Activated naive CD8-positive, alpha-beta T cell treated with anti-CD3 and anti-CD28 coated beads, Interleukin-2, amount 50 U/mL, for 16 hours (primary cell): ENCODE results near the gene PLPP3.

Experiments
- DNase-seq: peaks from one replicate; pipeline ENCODE4 v3.0.0-alpha.2; 2020; ENCODE audit warnings: low read depth, low spot score

Gene PLPP3

DNA sequence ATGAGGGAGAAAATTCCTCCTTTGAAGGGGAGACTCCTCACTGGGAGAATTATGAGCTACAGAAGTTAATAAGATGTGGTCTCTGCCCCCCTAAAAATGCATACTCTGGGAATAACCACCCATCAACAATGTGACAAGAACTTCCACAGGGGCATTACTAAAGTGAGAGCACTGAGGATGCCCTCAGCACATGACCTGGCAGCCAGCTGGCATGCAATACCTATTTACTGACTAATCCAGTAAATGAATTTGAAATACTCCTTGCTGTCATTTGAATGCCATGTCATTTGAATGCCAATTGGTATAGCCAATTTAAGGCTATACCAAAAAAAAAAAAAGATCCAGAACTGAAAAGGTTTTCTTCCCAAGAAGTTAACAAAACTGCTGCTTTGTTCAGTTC is 30.8 kb downstream of the PLPP3 start:
- DNase-seq, result no peak

DNA sequence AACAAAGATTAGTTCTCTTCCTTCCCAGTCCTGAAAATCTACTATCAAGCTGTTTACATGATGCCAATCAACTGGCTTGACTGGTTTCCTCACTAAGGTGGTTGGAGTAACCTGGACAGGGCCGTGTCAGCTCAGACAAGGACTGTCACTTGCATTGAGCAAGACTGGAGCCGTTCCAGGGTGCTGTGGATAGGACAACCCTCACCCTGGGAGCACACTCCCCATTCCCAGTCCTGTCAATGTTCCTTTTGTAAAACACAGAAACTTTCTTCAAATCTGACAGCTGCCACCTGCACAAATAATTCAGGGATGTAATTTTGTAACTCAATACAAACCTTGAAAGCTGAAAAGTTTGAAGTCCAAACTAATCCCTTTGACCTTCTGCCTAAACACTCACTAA is 31.4 kb downstream of the PLPP3 start:
- no peak for DNase-seq

DNA sequence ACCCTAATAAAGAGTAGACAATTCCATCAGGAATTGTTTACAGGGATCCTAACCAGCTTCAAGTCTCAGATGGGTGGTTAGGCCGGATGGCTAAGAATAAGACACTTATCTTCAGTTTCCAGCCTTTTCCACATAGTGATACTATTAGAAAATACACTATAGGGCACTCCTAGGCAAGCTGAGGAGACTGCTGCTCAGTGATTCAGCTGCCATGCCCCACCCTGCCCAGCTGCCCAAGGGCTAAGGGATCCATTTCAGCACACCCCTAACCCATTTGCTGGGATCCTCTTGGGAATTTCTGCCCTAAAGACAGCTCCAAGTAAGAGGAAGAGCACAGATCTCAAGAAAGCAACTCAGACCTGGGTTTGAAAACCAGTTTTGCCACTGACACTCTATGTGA is 31.9 kb downstream of the PLPP3 start:
- no peak for DNase-seq

DNA sequence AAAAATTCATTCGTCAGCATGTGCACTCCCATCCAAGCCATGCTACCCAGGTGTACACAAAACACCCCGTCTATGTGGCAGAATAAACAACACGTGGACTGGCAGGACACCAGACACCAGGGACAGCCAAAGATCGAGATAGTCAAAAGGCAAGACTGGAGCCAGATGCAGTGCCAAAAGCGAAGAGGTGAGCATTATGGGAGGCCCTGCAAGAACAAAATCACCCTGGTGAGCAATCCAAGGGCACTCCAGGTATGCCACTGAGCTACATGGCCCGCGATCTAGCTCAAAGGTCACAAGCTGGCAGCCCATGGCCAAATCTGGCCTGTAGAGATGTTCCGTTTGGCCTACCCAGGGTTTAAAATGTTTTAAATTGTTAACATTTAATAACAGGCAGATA is 33.7 kb downstream of the PLPP3 start:
- no peak for DNase-seq

DNA sequence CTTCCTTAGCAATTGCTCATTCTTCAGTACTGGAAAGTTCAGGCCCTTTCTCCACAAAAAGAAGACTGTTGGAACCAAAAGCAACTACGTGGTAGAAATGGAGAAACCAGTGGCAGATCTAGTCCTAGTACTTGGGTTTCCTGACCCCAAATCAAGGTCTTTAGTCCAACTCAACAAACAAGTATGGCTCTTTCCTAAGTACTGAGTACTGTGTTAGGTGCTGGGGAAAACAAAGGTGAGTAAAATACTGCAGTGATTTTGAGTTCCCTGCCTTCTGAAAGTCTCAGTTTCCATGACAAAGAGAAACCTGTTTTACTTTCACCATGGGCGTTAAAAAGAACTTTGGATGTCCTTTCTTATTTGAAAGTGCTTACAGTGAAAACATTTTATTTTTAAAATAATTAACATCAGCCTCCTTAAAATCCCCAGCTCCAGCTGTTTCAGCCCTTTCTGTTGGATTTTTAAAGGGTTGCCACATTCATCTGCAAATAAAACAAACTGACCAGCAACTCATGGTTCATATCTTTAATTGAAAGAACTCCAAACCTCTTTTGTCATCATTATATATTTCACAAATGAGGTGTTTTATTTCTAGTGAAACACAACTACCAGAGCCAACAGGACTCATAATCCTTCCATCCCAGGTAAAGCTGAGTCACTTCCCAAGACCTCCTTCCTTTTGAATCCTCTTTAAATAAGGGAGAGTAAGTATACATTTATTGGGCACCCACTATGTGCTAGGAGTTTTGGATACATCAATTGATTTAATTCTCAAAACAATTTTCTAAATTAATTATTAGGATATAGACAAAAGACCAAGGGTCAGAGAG is 35.4 kb downstream of the PLPP3 start:
- no peak for DNase-seq

DNA sequence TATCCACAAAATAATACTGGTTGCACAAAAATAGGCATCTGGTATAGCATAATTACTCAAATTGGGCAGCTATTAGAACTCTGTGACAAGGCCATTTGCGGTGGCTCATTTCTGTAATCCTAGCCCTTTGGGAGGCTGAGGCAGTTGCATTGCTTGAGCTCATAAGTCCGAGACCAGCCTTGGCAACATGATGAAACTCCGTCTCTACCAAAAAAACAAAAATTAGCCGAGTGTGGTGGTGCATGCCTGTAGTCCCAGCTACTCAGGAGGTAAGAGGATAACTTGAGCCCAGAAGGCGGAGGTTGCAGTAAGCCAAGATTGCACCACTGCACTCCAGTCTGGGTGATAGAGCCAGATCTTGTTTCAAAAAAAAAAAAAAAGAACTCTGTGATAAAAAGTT is 36.7 kb downstream of the PLPP3 start:
- no peak for DNase-seq

DNA sequence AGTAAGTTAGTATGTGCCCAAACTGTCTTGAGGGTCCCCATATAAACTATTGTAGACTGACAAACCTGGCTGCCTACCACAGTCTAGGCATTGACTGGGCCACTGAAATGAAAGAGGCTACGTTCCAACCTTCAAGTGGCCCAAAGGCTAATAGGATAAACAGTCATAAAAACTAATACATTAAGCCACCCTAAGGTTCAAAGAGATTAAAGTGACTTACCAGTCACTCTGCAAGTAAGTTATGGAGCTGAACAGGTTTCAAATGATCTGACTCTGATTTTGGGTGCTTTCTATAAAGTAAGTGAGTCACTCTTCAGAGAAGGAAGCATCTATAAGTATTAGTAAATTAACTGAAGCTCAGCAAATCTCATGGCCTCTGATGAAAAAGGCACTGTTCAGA is 38.0 kb downstream of the PLPP3 start:
- DNase-seq, result no peak

DNA sequence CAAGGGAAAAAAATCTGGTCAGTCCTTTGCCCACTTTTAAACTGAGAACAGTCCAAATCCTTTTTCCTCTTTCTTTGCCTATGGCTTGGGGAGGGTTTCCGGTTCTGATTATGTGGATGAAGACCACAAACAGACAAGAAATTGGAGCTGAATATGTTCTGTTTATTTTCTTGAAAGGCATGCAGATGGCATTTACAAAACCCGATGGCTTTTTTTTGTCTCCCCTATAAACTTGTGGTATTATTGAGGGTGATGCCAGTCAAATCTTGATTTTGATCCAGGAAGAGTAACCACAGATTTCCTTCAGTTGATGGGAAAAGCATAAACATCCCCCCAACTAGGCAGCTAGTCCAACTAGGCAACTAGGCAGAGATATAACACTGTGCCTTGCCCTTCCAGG is 38.9 kb downstream of the PLPP3 start:
- no peak for DNase-seq

DNA sequence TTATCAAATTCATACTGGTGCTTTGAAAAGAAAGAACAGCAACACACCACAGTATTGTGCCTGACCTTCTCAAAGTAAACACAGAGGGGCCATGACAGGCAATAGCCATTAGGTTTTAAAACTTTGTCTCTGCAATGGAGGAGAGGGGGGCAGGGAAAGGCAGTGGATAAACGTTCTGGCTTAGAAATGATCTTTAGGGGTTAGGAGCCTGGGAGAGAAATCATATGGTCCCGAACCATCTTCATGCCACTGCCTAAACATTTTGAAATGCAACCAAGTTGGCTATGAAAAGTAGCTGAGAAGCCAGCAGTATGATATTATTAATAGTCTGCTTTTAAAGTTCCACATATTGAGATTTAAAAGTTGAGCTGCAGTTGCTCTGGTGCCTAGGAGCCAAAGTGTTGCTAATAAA is 39.8 kb downstream of the PLPP3 start:
- no peak for DNase-seq

DNA sequence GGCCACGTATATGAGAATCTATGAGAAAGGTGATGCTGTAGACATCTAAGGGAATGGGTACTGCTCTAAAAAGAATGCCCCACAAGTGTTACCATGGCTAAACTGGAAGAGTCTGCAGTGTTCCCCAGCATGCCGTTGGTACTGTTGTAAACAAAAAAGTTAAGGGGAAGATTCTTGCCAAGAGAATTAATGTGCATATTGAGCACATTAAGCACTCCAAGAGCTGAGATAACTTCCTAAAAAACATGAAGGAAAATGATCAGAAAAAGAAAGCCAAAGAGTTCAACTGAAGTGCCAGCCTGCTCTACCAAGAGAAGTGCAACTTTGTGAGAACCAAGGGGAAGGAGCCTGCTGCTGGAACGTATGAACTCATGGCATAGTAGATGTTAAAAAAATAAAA is 40.8 kb downstream of the PLPP3 start:
- DNase-seq, result no peak

DNA sequence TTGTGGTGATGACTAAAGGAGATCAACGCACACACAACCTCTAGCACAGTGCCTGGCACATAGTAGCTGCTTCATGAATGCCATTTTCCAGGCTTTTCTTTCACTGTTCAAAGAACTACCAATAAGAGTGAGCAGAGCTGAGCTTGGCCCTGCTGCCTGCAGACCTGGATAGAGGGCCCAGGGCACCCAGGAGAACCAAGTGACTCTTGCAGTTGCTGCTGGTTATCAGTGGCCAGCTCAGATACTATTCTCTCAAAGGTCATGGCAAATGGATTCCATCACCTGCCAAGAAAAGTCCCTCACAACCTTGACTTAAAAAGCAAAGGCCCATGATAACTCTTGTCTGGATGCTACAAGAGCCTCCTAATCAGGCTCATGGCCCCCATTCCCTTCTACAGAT is 41.7 kb downstream of the PLPP3 start:
- DNase-seq, result no peak

DNA sequence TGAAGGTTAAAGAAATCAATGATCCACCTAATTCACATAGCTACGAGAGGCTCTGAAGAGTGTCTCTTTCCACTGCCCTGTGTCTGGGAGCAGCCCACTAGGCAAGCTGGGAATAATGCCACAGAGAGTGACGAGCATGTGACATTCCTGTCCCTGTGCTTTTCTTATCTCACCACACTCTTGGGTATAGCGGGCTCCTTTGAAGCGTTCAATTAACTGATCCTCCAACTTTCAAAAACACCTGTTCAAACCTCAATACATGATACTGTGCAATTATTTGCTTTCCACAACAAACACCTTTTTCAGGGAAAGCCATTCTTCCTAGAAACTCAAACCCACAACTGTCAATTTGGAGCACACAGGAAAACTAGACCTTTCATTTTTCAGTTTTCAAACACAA is 43.4 kb downstream of the PLPP3 start:
- no peak for DNase-seq

DNA sequence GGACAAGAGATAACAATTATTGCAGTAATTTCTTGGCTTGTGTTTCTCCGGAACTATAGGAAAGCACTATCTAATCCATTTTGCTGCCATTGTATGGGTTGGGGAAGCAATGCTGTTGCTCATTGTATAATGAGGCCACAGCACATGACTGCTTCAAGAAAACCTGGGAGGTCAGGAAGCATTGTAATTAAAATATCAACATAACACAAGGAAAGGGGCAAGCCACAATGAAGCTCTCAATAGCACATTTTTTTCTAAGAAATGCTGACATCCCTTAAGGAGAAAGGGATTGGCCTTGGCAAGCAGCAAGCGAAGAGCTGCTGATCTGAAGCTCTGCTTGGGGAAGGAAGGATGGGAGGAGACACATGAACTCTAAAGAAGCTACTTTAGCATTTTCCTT is 44.0 kb downstream of the PLPP3 start:
- no peak for DNase-seq

DNA sequence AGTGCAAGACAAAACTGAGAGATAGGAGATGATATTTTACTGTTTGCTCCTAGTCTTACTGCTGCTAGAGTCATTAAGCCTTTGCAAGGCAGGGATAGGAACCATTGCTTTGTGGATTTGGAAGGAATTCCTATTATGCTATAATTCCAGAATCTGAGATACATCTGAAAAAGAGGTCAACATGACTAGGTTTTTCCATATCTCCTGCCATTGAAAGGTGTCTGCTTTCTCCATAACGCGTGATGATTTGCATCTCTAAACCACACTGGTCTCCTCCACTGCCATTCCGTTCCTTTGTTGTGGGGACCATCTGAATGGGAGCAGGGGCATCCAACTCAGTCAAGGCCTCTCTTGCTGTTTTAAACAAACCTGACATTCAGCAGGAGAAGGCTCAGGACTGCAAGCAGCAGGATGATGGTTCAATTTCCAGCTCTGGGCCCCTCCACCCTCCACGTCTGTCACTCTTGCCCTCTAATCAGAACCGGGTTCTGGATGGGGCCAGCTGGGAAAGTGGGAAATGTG is 45.2 kb downstream of the PLPP3 start:
- no peak for DNase-seq

DNA sequence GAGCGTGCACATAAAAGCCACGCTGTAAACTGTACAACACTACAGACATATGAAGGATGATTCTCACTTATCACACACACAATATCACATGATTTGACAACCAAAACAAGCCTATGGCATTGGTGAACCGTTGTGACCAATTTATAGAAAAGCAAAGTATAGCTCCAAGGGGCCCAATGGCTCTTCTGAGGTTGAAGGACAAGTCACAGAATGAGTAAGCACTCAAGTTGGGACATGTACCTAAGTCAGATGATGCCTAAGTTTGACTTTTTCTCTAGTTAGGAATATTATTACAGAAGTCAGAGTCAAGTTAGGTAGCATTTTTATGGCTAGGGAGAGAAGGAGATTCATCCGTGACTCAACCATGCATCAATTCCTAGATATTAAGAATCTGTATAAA is 45.7 kb downstream of the PLPP3 start:
- DNase-seq, result no peak

DNA sequence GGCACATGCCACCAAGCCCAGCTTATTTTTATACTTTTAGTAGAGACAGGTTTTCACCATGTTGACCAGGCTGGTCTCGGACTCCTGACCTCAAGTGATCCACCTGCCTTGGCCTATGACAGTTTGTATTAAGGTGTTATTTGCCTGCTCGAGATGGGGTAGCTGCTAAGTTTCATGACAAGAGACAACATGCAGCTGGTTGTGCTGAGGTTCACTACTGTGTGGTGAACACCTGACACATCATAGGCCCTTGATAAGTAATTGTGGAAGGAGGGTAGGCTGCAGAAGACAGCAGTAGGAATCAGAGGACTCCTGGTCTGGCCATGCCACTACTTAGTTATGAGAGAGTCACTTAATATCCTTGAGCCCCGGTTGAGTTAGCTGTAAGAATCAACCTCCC is 46.2 kb downstream of the PLPP3 start:
- DNase-seq, result no peak

DNA sequence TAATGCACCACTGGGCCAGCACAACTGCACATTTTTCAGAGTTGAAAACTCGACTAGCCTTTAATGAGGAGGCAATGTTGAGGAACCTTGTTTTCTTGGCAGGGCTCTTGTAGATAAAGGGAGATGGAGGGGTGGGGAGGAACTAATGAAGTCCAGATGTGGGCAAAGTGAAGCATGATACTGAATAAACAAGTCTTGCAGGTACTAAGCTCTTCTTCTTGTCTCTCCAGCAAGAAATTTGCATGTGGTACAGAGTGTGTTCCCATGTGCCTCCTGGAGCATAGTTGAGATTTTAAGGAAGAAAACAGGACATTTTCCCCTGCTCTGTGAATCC is 47.0 kb downstream of the PLPP3 start:
- no peak for DNase-seq

DNA sequence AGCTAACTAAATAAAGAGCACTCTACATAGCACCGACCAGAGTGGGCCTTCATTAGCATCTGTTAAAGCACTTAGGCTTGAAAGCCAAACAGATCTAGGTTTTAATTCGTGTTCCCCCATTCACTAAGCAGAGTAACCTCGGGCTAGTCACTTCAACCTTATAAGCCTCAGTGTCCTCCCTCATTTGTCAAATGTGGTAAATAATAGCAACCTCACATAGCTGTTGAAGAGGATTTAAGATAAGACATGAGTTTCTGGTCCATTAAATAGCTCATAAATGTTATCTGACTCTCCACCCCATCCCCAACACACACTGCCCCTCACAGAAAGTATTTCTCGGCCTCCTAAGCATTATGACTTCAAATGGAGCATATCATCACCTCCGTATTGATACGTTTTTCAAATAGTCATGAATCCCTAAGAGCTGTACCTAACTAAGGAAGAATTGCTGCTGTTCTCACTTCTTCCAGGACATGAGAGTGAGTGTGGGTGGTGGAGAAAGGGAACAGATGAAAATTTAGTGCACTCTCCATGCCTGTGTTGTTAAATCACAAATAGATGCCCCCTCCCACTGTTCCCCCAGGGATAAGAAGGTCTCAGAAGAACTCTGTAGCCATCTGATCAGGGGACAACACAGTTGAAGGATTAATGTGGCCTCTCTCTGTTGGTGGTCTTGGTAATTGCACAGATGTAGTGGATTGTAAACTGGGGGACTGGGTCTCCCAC is 47.6 kb downstream of the PLPP3 start:
- no peak for DNase-seq

DNA sequence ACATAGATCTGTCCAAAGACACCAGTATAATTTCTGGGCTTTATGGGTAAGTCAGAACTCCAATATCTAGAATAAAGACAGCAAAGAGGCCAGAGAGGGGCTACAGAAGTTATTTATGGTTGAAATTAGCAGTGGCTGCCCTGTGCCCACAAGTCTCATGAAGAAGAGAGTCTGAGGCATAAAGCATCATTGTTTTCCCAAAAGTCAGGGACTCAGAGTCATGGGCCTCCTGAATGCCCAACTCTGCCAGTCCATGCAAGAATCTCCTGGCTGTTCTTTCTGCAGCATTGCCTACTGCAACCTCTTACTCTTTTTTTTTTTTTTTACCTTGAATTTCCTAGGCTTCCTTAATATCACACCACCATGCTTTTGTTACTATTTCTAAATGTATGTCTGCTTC is 49.6 kb downstream of the PLPP3 start:
- DNase-seq, result no peak

DNA sequence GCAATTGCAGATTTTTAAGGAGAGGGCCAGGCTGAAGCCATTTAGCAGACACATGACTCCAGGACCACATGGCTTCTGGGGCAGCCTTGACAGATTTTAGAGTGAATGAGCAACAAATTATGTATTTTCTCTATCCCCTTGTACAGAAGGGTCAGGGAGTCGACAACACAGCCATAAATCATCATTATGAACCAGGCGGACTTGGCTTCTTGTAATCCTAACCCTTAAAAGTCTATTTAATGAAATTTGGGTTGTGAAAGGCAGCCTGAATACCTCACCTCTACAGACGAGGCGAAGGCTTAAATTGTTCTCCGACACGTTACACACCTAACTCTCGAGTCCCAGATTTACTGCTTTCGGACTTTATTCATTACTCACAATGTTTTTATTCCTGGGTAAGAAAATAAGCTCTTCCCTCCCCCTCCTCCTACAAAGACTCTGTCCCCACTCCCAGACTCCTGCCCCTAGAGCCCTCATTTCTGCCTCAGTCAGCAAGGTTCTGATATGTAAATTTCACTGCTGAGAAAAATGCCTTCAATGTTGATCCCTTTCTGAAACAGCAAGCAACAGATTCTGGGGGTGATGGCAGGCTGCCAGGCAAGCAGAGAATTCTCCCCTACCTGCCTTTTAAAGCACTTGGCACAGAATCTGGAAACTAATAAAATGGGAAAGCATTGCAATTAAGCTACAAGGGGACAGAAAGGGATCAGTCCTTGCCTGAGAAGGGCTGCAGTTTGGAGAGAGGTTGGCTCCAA is 51.6 kb downstream of the PLPP3 start:
- DNase-seq, result no peak

DNA sequence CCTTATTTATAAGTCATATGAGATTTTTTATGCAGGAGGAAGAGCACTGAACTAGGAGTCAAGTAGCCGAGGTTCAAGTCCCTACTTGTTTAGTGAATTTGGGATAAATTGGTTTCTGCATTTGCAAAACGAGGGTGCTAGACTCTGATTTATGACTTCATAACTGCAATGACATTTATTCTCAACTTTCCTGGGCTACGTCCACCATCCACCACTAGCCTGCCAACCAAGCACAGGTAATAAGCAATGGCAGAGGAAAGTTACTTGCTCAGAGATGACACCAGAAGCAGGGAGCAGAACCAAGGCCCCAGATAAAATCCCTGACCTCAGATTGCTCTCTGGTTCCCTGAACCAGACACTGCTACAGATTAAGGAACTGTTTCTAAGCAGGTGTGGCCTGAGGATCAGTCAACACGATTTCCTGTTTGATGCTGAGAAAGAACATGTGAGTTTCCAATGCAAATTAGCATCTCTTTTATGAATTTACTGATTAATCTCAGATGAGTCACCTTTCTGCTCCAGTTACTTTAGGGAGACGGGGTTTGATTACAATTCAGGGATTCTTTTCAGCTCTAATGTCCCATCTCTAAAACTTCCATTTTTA is 52.7 kb downstream of the PLPP3 start:
- DNase-seq, result no peak

DNA sequence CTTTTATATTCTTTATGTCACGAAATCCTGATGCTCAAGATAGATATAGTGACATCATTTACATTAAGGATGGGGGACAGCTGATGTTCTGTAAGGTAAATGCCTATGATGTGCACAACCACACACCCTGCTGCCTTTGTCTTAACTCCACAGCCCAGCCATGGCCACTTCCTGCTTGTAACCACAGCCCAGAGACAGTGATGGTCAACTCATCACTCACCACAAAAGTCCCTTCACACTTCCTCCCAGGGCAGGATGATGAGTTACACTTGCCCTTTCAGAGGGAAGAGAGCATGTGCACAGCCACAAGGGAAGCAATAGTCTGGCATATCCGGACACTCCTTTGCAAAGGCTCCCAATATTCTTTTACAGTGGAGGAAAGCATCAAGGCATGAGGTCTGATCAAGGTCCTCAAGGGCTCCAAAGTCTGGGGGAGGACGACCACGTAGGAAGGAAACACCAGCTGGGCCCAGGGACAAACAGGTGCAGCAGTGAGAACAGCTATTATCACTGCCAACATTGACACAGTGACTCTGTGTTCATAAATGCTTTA is 53.8 kb downstream of the PLPP3 start:
- no peak for DNase-seq
